ENCODE measurements around the gene TMEM151A.

Gene TMEM151A

DNA sequence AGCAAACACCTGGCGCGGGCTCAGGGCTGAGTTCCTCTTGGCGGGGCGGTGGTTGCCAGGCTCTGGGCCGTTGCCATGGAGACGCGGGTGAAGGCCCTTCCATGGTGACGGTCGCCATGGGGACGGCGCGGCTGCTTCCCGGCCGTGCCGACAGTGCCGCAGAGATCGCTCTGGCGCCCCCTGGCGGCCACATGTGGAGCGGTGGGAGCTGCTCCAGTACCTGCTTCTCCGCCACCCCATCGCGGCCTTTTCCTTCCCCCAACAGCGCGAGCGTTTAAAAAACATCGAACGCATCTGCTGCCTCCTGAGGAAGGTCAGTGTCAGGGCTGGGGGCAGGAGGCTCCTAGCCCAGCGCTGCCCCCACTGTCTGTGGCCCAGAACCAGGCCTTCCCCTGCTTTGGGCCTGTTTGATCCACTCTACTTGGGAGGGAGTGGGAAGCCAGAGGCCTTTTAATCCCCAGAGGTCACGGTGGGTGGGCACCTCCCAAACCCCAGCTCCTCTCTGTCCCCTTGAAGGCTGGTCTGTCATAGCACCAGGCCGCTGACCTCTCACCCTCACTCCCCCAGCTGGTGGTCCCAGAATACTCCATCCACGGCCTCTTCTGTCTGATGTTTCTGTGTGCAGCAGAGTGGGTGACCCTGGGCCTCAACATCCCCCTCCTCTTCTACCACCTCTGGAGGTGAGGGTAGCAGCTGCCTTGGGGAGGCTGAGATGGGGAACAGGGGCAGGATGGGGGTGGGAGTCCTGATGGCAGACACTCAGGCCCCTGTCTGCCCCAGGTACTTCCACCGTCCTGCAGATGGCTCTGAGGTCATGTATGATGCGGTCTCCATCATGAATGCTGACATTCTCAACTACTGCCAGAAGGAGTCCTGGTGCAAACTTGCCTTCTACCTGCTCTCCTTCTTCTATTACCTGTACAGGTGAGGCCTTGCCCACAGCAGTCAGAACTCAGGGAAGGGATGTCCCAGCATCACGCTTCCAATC, 8.9 kb upstream of the TMEM151A start:
- Histone ChIP-seq H3K36me3 (ENCODE audit: insufficient read depth, low read length) (peaks cover 22% of the 10 kb centered on the region), H2AFZ (ENCODE audit: low read depth, low read length) (no peak overlapping the region), H3K27me3 (ENCODE audit: insufficient read depth, low read length) (no peaks in the 10 kb centered on the region), H3K9me3 (ENCODE audit: low read length) (no peaks in the 10 kb centered on the region), H3K4me1 (ENCODE audit: insufficient read depth, low read length) (peaks cover 53% of the 10 kb centered on the region), H3K4me3 (ENCODE audit: low read length) (no peak overlapping the region)

- Histone ChIP-seq H3K4me1 (ENCODE audit: insufficient read depth, low read length) (peaks cover 57% of the 10 kb centered on the region), H3K36me3 (ENCODE audit: insufficient read depth, low read length) (peaks cover 22% of the 10 kb centered on the region)
Measured at GRCh38 chr11:66283461-66284105, 8.1 kb upstream of the TMEM151A start.

DNA sequence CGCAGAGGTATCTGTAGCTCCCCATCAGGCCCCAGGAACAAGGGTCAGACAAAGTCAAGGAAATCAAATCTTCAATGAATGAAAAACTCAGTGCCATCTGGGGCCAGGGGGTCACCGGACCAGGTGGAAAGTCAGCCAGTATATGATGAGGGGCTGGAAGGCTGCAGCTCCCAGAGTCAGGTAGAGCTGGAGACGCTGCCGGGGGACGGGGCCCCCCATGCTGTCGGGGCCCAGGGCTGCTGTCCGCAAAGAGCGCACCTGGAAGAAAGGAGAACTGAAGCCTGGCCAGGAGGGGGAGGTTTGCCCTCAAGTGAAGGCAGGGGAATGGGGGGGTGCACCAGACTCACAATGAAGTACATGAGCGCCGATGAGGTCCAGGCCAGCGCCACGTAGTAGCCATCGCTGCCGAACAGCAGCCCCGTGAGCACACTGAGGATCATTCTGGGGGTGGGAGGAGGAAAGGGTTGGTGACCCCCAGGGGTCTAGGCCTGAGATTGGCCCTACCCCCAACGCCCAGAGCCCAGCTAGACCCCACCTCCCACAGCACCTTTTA, 7.1 kb upstream of the TMEM151A start:
- Histone ChIP-seq H3K9me3 (ENCODE audit: low read length) (no peaks in the 10 kb centered on the region), H3K4me3 (ENCODE audit: low read length) (no peak overlapping the region), H3K4me1 (ENCODE audit: insufficient read depth, low read length) (peaks cover 49% of the 10 kb centered on the region), H2AFZ (ENCODE audit: low read depth, low read length) (no peak overlapping the region), H3K36me3 (ENCODE audit: insufficient read depth, low read length) (peaks cover 22% of the 10 kb centered on the region), H3K27me3 (ENCODE audit: insufficient read depth, low read length) (no peaks in the 10 kb centered on the region)

More at GRCh38 chr11:66283461-66284105, 8.1 kb upstream of the TMEM151A start:
- H3K4me3 ChIP-seq (ENCODE audit: low read length): no peak overlapping the region
- no peaks in the 10 kb centered on the region for H3K9me3 ChIP-seq (ENCODE audit: low read length)
- no peaks in the 10 kb centered on the region for H3K27me3 ChIP-seq (ENCODE audit: insufficient read depth, low read length)
- no peak overlapping the region for H2AFZ ChIP-seq (ENCODE audit: low read depth, low read length)

DNA sequence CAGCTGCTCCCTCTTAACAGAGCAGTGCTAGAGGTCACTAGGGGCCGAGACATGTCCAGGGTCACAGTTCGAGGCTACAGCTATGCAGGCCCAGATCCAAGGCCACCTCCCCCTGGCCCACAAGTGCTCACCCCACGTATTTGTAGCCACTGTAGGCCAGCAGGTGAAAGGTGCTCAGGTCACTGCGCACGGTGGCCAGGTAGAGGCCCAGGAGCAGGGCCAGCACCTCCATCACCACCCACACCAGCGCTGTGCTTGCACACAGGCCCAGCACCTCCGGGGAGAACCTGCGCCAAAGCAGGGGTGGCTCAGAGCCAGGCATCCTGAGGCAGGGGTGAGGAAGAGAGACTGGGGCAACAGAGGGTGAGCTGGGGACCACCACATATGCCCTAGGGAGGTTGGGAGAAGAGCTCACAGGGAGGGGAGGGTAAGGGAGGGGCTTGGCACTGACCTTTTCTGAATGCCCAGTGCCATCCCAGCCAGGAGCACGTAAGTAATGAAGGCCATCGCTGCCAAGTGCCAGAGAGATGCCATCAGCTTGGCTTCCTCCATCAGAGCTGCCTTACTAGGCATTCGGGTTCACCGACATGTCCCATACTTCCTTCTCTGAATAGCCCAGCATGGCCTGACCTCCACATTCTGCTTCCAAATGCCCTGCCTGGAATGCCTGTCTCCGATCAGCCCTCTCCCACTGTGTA, 6.3 kb upstream of the TMEM151A start:
- Histone ChIP-seq H3K36me3 (ENCODE audit: insufficient read depth, low read length) (peaks cover 22% of the 10 kb centered on the region), H3K27me3 (ENCODE audit: insufficient read depth, low read length) (peaks cover 3% of the 10 kb centered on the region), H3K4me1 (ENCODE audit: insufficient read depth, low read length) (peaks cover 49% of the 10 kb centered on the region), H3K4me3 (ENCODE audit: low read length) (no peak overlapping the region), H2AFZ (ENCODE audit: low read depth, low read length) (no peak overlapping the region), H3K9me3 (ENCODE audit: low read length) (no peaks in the 10 kb centered on the region)

- Histone ChIP-seq H3K27me3 (ENCODE audit: insufficient read depth, low read length) (peaks cover 15% of the 10 kb centered on the region), H2AFZ (ENCODE audit: low read depth, low read length) (no peak overlapping the region), H3K9me3 (ENCODE audit: low read length) (no peaks in the 10 kb centered on the region), H3K4me1 (ENCODE audit: insufficient read depth, low read length) (peaks cover 36% of the 10 kb centered on the region), H3K36me3 (ENCODE audit: insufficient read depth, low read length) (peaks cover 19% of the 10 kb centered on the region), H3K4me3 (ENCODE audit: low read length) (no peak overlapping the region)
Measured at GRCh38 chr11:66286699-66287098, 5.0 kb upstream of the TMEM151A start.

DNA sequence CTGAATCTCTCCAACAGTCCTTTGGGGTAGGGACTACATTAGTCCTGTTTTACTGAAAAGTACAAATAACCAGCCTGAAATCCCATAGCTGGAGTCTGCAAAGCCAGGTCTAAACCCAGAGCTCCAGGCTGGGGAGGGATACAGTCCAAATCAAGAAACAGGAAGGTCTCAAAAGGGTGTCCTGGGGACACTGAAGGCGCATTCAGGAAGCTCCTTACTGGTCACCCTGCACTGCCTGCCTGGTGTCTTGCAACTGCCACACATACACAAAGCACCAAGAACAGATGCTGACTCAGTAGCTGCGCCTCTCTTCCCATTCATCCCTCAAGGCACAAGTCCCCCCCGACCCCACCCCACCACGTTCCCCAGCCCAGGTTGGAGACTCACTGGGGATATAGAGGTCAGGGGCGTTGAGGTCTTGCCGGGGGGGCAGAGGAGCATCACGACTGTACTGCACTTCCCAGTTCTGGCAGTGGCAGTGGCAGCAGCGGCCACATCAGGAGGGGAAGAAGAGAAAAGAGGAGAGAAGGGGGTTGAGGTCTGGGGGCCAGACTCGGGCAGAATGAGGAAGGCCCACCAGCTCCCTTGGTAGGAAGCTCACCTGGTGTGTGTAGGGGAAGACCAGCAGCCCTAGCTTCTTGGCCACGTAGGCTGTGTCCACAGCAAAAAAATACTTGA, 4.3 kb upstream of the TMEM151A start:
- Histone ChIP-seq H3K27me3 (ENCODE audit: insufficient read depth, low read length) (peaks cover 21% of the 10 kb centered on the region), H2AFZ (ENCODE audit: low read depth, low read length) (no peak overlapping the region), H3K9me3 (ENCODE audit: low read length) (no peaks in the 10 kb centered on the region), H3K36me3 (ENCODE audit: insufficient read depth, low read length) (peaks cover 19% of the 10 kb centered on the region), H3K4me3 (ENCODE audit: low read length) (peak overlapping the region; percentile 57), H3K4me1 (ENCODE audit: insufficient read depth, low read length) (peaks cover 35% of the 10 kb centered on the region)

DNA sequence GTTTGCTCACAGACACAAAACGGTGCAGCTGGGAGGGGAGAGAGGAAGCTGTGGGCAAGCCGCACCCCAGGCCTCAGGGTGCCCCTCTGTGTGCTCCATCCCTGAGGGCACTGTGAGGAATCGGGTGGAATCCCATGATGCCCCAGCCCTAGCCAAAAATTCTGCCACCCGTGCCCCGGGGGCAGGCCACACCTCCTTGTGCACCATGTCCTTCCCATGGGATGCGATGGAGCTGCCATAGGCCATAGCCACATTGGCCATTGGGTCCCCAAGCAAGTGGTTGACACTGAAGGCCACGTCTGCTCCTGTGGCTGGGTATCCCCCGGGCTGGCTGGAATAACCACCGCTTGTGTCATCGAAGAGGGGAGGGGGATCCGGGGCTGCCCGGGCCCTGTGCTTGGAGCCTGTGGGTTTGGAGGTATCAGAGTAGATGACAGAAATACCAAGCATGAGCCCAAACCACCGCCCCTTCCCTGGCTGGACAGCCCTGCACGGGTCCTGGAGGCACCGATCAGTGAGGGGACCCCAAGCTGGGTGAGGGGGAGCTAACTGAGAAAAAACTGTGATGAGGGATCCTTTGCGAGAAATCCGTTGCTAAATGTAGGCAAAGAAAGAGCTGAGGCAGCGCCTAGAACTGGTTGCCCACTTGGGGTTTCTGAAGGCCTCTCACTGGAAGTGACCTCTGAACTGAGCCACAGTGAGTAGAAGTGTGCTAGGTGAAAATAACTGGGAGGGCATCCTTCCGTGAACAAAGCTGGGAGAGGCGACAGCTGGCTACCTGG, 3.6 kb upstream of the TMEM151A start:
- H3K4me3 ChIP-seq (ENCODE audit: low read length): peak overlapping the region; percentile 57
- H3K4me1 ChIP-seq (ENCODE audit: insufficient read depth, low read length): peaks cover 32% of the 10 kb centered on the region
- H3K36me3 ChIP-seq (ENCODE audit: insufficient read depth, low read length): peaks cover 17% of the 10 kb centered on the region
- H3K27me3 ChIP-seq (ENCODE audit: insufficient read depth, low read length): peaks cover 28% of the 10 kb centered on the region
- no peaks in the 10 kb centered on the region for H3K9me3 ChIP-seq (ENCODE audit: low read length)
- H2AFZ ChIP-seq (ENCODE audit: low read depth, low read length): peak overlapping the region; percentile 3

DNA sequence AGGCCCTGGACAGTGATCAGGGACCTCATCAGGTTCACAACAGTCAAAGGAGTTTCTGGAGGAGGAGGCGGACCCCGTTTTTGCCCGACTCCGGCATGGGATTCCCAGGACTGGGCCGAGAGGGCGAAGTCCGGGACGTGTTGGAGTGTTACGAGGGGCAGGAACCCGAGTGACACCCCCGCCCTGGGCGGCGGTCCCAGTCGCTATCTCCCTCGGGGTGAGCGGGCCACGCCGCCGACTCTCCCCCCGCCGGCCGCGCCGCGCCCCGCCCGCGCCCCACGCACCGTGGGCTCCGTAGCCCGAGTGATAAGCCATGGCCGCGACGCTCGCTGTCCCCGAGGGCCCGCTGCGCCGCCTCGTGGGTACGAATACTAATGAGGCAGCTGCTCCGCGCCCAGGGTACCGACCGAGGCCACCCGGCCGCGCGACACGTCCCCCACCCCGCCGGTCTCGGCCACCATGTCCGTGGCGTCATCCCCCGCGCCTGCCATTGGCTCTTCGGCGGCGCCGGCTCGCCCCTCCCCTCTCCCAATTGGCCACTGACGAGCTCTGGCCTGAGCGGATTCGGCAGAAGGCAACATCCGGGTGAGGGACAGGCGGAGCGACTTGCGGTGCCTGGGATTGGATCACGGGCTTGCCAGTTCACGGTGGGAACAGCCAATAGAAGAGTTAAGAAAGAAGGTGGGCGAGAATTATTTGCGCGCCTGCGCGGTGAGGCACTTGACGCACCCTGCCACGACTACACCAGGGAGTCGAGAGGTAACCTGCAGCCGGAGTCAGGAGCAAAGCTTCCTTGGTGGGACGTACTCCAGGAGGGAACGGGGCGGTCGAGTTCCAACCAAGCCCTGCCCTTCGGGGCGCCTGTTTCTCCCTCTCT, 2.8 kb upstream of the TMEM151A start, which contains the start of gene YIF1A:
Gene YIF1A, minus strand, starts transcription at position 473 of the 877 bp plus-strand sequence. Its CDS starts 158 bp downstream, at position 315.
- Histone ChIP-seq H3K4me1 (ENCODE audit: insufficient read depth, low read length) (peaks cover 29% of the 10 kb centered on the region), H3K4me3 (ENCODE audit: low read length) (peak within 1 kb of the TSS; percentile 57), H2AFZ (ENCODE audit: low read depth, low read length) (peak within 1 kb of the TSS; percentile 6), H3K27me3 (ENCODE audit: insufficient read depth, low read length) (peaks cover 37% of the 10 kb centered on the region), H3K9me3 (ENCODE audit: low read length) (no peaks in the 10 kb centered on the region), H3K36me3 (ENCODE audit: insufficient read depth, low read length) (peaks cover 14% of the 10 kb centered on the region)

GRCh38 chr11:66289548-66290329, 2.0 kb upstream of the TMEM151A start:
- Histone ChIP-seq H3K36me3 (ENCODE audit: insufficient read depth, low read length) (peaks cover 8% of the 10 kb centered on the region), H3K9me3 (ENCODE audit: low read length) (no peaks in the 10 kb centered on the region), H3K27me3 (ENCODE audit: insufficient read depth, low read length) (peaks cover 43% of the 10 kb centered on the region), H3K4me3 (ENCODE audit: low read length) (peak overlapping the region; percentile 57), H3K4me1 (ENCODE audit: insufficient read depth, low read length) (peaks cover 29% of the 10 kb centered on the region), H2AFZ (ENCODE audit: low read depth, low read length) (peak overlapping the region; percentile 6)

- H3K4me3 ChIP-seq (ENCODE audit: low read length): peak overlapping the region; percentile 57
- peaks cover 29% of the 10 kb centered on the region for H3K4me1 ChIP-seq (ENCODE audit: insufficient read depth, low read length)
- peaks cover 5% of the 10 kb centered on the region for H3K36me3 ChIP-seq (ENCODE audit: insufficient read depth, low read length)
- no peak overlapping the region for H2AFZ ChIP-seq (ENCODE audit: low read depth, low read length)
- H3K27me3 ChIP-seq (ENCODE audit: insufficient read depth, low read length): peaks cover 43% of the 10 kb centered on the region
- H3K9me3 ChIP-seq (ENCODE audit: low read length): no peaks in the 10 kb centered on the region
Measured at GRCh38 chr11:66290330-66290621, 1.4 kb upstream of the TMEM151A start.

DNA sequence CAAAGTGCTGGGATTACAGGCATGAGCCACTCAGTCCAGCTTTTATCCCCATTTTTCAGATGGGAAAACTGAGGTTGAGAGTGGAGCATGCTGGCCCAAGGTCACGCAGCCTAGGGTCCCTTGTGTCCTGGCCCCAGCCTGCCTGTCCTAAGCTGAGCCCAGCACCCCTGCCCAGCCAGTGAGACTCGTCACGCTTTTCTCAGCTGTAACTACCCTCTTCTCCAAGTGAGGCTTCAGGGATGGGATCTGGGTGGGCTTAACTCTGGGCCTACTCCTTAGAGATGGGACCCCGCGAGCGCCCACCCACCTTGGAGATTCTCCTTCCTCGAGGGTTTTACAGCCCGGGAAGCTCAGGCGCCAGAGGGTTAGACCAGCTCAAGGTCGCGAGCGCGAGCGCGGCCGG, 390 bp upstream of the TMEM151A start:
- Histone ChIP-seq H3K36me3 (ENCODE audit: insufficient read depth, low read length) (no peaks in the 10 kb centered on the region), H3K27me3 (ENCODE audit: insufficient read depth, low read length) (peaks cover 50% of the 10 kb centered on the region), H3K4me3 (ENCODE audit: low read length) (no peak overlapping the region), H3K4me1 (ENCODE audit: insufficient read depth, low read length) (peaks cover 29% of the 10 kb centered on the region), H2AFZ (ENCODE audit: low read depth, low read length) (no peak overlapping the region), H3K9me3 (ENCODE audit: low read length) (no peaks in the 10 kb centered on the region)
